ENCODE measurements around the gene LGR4. TPM values are rescaled to one million over a fixed set of nuclear protein-coding genes. Genes with fewer than 3 reads are reported as not detected.

LGR4 gene
- total and polyA plus RNA-seq, 2 experiments from 2014 or later, result 14.9 to 59.2 TPM

GRCh38 chr11:27350511-27350910 lies 122.1 kb downstream of the LGR4 start:
- Histone ChIP-seq H3K4me1 (ENCODE audit: insufficient read depth) (peaks cover 21% of the 10 kb centered on the region), H3F3A (ENCODE audit: insufficient read depth) (peaks cover 8% of the 10 kb centered on the region; the same call in 1 of the 2 replicates), H3K27me3 (replicated peaks; ENCODE audit: insufficient read depth) (no peaks in the 10 kb centered on the region), H3K4me3 (no peak overlapping the region), H3K9me3 (ENCODE audit: low read depth) (no peaks in the 10 kb centered on the region), H3K9ac (no peak overlapping the region), H4K20me1 (ENCODE audit: insufficient read depth) (no peaks in the 10 kb centered on the region), H2AFZ (no peak overlapping the region), H3K9me2 (ENCODE audit: insufficient read depth) (no peaks in the 10 kb centered on the region), H3K27ac (no peak overlapping the region), H3K79me2 (ENCODE audit: insufficient read depth) (no peaks in the 10 kb centered on the region), H3K36me3 (ENCODE audit: low read depth) (no peaks in the 10 kb centered on the region), H3K4me2 (ENCODE audit: unreplicated experiment) (no peak overlapping the region)
- no peak for TF ChIP-seq EZH2phosphoT487 (IDR thresholded peaks at IDR 0.05; ENCODE audit: insufficient read depth, low read depth)
- no peak for TF ChIP-seq EZH2 (IDR thresholded peaks at IDR 0.05; ENCODE audit: insufficient read depth, poor library complexity, severe bottlenecking)
- peak; percentile 47 for DNase-seq
- in situ Hi-C loops (cut with MboI), result no loop called here

- no peak overlapping the region for H2AFZ ChIP-seq
- H3K9me3 ChIP-seq (ENCODE audit: low read depth), result no peaks in the 10 kb centered on the region
- in situ Hi-C loops (cut with MboI), result no loop called here
Measured at GRCh38 chr11:27349919-27350318, 122.7 kb downstream of the LGR4 start.

DNA sequence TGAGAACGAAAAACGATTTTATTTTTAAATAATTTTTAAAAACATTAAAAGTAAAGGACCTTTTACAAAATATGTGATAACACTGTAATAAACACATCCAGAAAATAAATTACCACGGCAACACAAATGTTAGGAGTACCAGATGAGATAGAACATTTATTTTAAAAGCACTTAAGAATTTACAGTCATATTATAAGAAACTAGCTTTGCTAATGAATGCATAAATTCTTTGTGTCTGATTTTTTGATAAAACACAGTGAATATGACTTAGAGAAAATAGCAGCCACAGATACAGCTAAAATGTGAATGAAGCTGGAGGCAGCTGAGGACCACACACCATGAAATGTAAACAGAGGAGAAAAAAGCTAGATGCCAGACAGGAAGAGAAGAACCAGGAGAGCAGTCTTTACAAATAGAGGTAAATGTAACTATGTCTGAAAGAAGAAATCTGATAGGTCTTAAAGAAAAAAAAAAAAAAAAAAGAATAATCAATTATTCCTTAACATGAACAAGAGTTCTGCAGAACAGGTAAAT lies 124.2 kb downstream of the LGR4 start:
- H3K4me1 ChIP-seq (ENCODE audit: insufficient read depth), result peaks cover 10% of the 10 kb centered on the region
- no peak for DNase-seq
- no peaks in the 10 kb centered on the region for H3K9me2 ChIP-seq (ENCODE audit: insufficient read depth)
- peak overlapping the region; percentile 46; the same call in 1 of the 2 replicates for H2AFZ ChIP-seq
- no peak overlapping the region for H3K4me3 ChIP-seq
- no peak overlapping the region for H3K27ac ChIP-seq
- no peak overlapping the region for H3K4me2 ChIP-seq (ENCODE audit: unreplicated experiment)
- WGBS, 2 experiments (ENCODE audit: low coverage in 1 of 2, low lambda C conversion rate in 2 of 2, missing lambda C conversion rate in 2 of 2), result 21 to 25% methylated on average over 3 of the region's 3 CpGs
- in situ Hi-C loops (cut with MboI), result no loop called here
- no peak for TF ChIP-seq EZH2 (IDR thresholded peaks at IDR 0.05; ENCODE audit: insufficient read depth, poor library complexity, severe bottlenecking)
- TF ChIP-seq EZH2phosphoT487 (IDR thresholded peaks at IDR 0.05; ENCODE audit: insufficient read depth, low read depth), result no peak
- no peaks in the 10 kb centered on the region for H3K36me3 ChIP-seq (ENCODE audit: low read depth)
- H3K9ac ChIP-seq, result no peak overlapping the region
- H3K79me2 ChIP-seq (ENCODE audit: insufficient read depth), result no peaks in the 10 kb centered on the region
- H4K20me1 ChIP-seq (ENCODE audit: insufficient read depth), result no peaks in the 10 kb centered on the region
- H3K27me3 ChIP-seq (replicated peaks; ENCODE audit: insufficient read depth), result no peaks in the 10 kb centered on the region
- no peaks in the 10 kb centered on the region for H3F3A ChIP-seq (ENCODE audit: insufficient read depth)
- H3K9me3 ChIP-seq (ENCODE audit: low read depth), result no peaks in the 10 kb centered on the region

More at GRCh38 chr11:27349919-27350318, 122.7 kb downstream of the LGR4 start:
- Histone ChIP-seq H3K79me2 (ENCODE audit: insufficient read depth) (no peaks in the 10 kb centered on the region), H3K36me3 (ENCODE audit: low read depth) (no peaks in the 10 kb centered on the region), H4K20me1 (ENCODE audit: insufficient read depth) (no peaks in the 10 kb centered on the region), H3K27me3 (replicated peaks; ENCODE audit: insufficient read depth) (no peaks in the 10 kb centered on the region), H3K9ac (no peak overlapping the region), H3F3A (ENCODE audit: insufficient read depth) (peaks cover 8% of the 10 kb centered on the region; the same call in 1 of the 2 replicates), H3K27ac (no peak overlapping the region), H3K9me2 (ENCODE audit: insufficient read depth) (no peaks in the 10 kb centered on the region), H3K4me3 (no peak overlapping the region), H3K4me2 (ENCODE audit: unreplicated experiment) (no peak overlapping the region), H3K4me1 (ENCODE audit: insufficient read depth) (peaks cover 21% of the 10 kb centered on the region)
- WGBS, 2 experiments (ENCODE audit: low coverage in 1 of 2, low lambda C conversion rate in 2 of 2, missing lambda C conversion rate in 2 of 2), result 93 to 99% methylated on average over 2 of the region's 2 CpGs
- no peak for TF ChIP-seq EZH2 (IDR thresholded peaks at IDR 0.05; ENCODE audit: insufficient read depth, poor library complexity, severe bottlenecking)
- TF ChIP-seq EZH2phosphoT487 (IDR thresholded peaks at IDR 0.05; ENCODE audit: insufficient read depth, low read depth), result no peak
- no peak for DNase-seq

- no peak overlapping the region for H3K4me2 ChIP-seq (ENCODE audit: unreplicated experiment)
- no peaks in the 10 kb centered on the region for H3K9me2 ChIP-seq (ENCODE audit: insufficient read depth)
- in situ Hi-C loops (cut with MboI), result no loop called here
- no peaks in the 10 kb centered on the region for H3K79me2 ChIP-seq (ENCODE audit: insufficient read depth)
- H3F3A ChIP-seq (ENCODE audit: insufficient read depth), result no peaks in the 10 kb centered on the region
- no peaks in the 10 kb centered on the region for H3K27me3 ChIP-seq (replicated peaks; ENCODE audit: insufficient read depth)
- peak overlapping the region; percentile 46 for H2AFZ ChIP-seq
- no peaks in the 10 kb centered on the region for H3K9me3 ChIP-seq (ENCODE audit: low read depth)
- no peak overlapping the region for H3K4me3 ChIP-seq
- H3K36me3 ChIP-seq (ENCODE audit: low read depth), result no peaks in the 10 kb centered on the region
- no peak overlapping the region for H3K27ac ChIP-seq
- H3K9ac ChIP-seq, result no peak overlapping the region
- H3K4me1 ChIP-seq (ENCODE audit: insufficient read depth), result peaks cover 10% of the 10 kb centered on the region
- DNase-seq, result no peak
- 48 to 57% methylated on average over 5 of the region's 5 CpGs for WGBS, 2 experiments (ENCODE audit: low coverage in 1 of 2, low lambda C conversion rate in 2 of 2, missing lambda C conversion rate in 2 of 2)
- no peaks in the 10 kb centered on the region for H4K20me1 ChIP-seq (ENCODE audit: insufficient read depth)
- TF ChIP-seq EZH2phosphoT487 (IDR thresholded peaks at IDR 0.05; ENCODE audit: insufficient read depth, low read depth) (no peak), EZH2 (IDR thresholded peaks at IDR 0.05; ENCODE audit: insufficient read depth, poor library complexity, severe bottlenecking) (no peak)
Measured at GRCh38 chr11:27347359-27348339, 124.9 kb downstream of the LGR4 start.
